CD14-positive monocyte (primary cell): ENCODE measurements around the gene BCL2L2. TPM values are rescaled to one million over a fixed set of nuclear protein-coding genes. Genes with fewer than 3 reads are reported as not detected.

Experiments
- DNase-seq, 3 donors: peaks; one replicate each; pipeline ENCODE4 v3.0.0-alpha.2; 2011 to 2022
- H2AFZ ChIP-seq: 2 replicates; pipeline ENCODE4 v1.6.0; 2012; ENCODE audit warnings: mild to moderate bottlenecking, low read depth, low read length, inconsistent platforms; ENCODE audit not compliant: insufficient read depth, poor library complexity, severe bottlenecking
- H3K27ac ChIP-seq, 2 donors: 1 replicate in 1 of 2; 2 replicates in 1 of 2; pipeline ENCODE4 v1.5.1; 2012 to 2013; ENCODE audit warnings: low read length in 2 of 2, control low read depth in 1 of 2, inconsistent platforms in 1 of 2, low read depth in 1 of 2, mild to moderate bottlenecking in 1 of 2
- H3K27me3 ChIP-seq, 2 donors: one replicate each; pipeline versions ENCODE4 v1.6.0 to v1.6.1; 2011 to 2013; ENCODE audit warnings: low read length in 2 of 2; ENCODE audit not compliant: control insufficient read depth in 2 of 2, insufficient read depth in 2 of 2
- H3K36me3 ChIP-seq, 2 donors: replicated peaks in 1 of 2; 1 replicate in 1 of 2; 2 replicates in 1 of 2; pipeline versions ENCODE4 v1.5.1 to v1.6.1; 2012 to 2013; ENCODE audit warnings: low read length in 2 of 2, control low read depth in 1 of 2, inconsistent platforms in 1 of 2, mild to moderate bottlenecking in 1 of 2; ENCODE audit not compliant: insufficient read depth in 2 of 2, control insufficient read depth in 1 of 2
- H3K4me1 ChIP-seq, 2 donors: 1 replicate in 1 of 2; 2 replicates in 1 of 2; pipeline versions ENCODE4 v1.5.1 to v1.6.1; 2012 to 2013; ENCODE audit warnings: low read length in 2 of 2, control low read depth in 1 of 2, inconsistent platforms in 1 of 2, mild to moderate bottlenecking in 1 of 2, moderate library complexity in 1 of 2; ENCODE audit not compliant: insufficient read depth in 2 of 2, control insufficient read depth in 1 of 2
- H3K4me2 ChIP-seq: replicated peaks from 2 replicates; pipeline ENCODE3; 2012; ENCODE audit warnings: low read length, moderate library complexity, mild to moderate bottlenecking; ENCODE audit not compliant: poor library complexity, severe bottlenecking; ENCODE audit errors: extremely low read depth
- H3K4me3 ChIP-seq, 3 experiments: fragments of 200-600 bp in 1 of 3; sonication (generic) in 1 of 3; replicated peaks in 1 of 3; 1 replicate in 2 of 3; 2 replicates in 1 of 3; pipeline ENCODE4 v1.5.1; 2011 to 2013; ENCODE audit warnings: low read length in 3 of 3, mild to moderate bottlenecking in 3 of 3, control low read depth in 2 of 3, low read depth in 2 of 3, inconsistent platforms in 1 of 3, moderate library complexity in 1 of 3
- H3K79me2 ChIP-seq: 2 replicates; pipeline ENCODE4 v1.6.0; 2012; ENCODE audit warnings: mild to moderate bottlenecking, control low read depth, inconsistent platforms, low read length, moderate library complexity; ENCODE audit not compliant: insufficient read depth
- H3K9ac ChIP-seq: 2 replicates; pipeline ENCODE4 v1.6.0; 2017; ENCODE audit warnings: low read length, mild to moderate bottlenecking; ENCODE audit not compliant: insufficient read depth, poor library complexity, severe bottlenecking
- H3K9me3 ChIP-seq, 2 donors: replicated peaks in 1 of 2; 1 replicate in 1 of 2; 2 replicates in 1 of 2; pipeline versions ENCODE4 v1.5.1 to v1.6.1; 2012 to 2013; ENCODE audit warnings: low read length in 2 of 2, control low read depth in 1 of 2; ENCODE audit not compliant: control insufficient read depth in 1 of 2, insufficient read depth in 1 of 2
- H4K20me1 ChIP-seq: 2 replicates; pipeline ENCODE4 v1.6.0; 2012; ENCODE audit warnings: mild to moderate bottlenecking, low read length, control low read depth, moderate library complexity; ENCODE audit not compliant: insufficient read depth
- H3K27ac Mint-ChIP-seq, 7 donors: one replicate each; pipeline ENCODE4 v1.8.0; 2020; ENCODE audit warnings: mild to moderate bottlenecking in 7 of 7, mixed read lengths in 7 of 7, moderate library complexity in 6 of 7, inconsistent platforms in 2 of 7
- H3K27me3 Mint-ChIP-seq, 3 donors: one replicate each; pipeline ENCODE4 v1.8.0; 2021 to 2022; ENCODE audit warnings: low read depth in 3 of 3, mild to moderate bottlenecking in 3 of 3, mixed read lengths in 3 of 3, moderate library complexity in 3 of 3, inconsistent platforms in 1 of 3
- H3K36me3 Mint-ChIP-seq, 2 donors: one replicate each; pipeline ENCODE4 v1.8.0; 2020; ENCODE audit warnings: mixed read lengths in 2 of 2, inconsistent platforms in 1 of 2, mild to moderate bottlenecking in 1 of 2
- H3K4me1 Mint-ChIP-seq: one replicate; pipeline ENCODE4 v1.8.0; 2020; ENCODE audit warnings: mild to moderate bottlenecking, mixed read lengths
- H3K4me3 Mint-ChIP-seq, 2 donors: one replicate each; pipeline ENCODE4 v1.8.0; 2020; ENCODE audit warnings: mild to moderate bottlenecking in 2 of 2, mixed read lengths in 2 of 2, moderate library complexity in 1 of 2
- H3K9me3 Mint-ChIP-seq, 7 donors: one replicate each; pipeline ENCODE4 v1.8.0; 2020 to 2022; ENCODE audit warnings: mixed read lengths in 7 of 7, mild to moderate bottlenecking in 6 of 7, moderate library complexity in 6 of 7, inconsistent platforms in 2 of 7
- CTCF ChIP-seq: fragments of 200-600 bp; IDR thresholded peaks from one replicate; pipeline ENCODE4 v1.8.0; 2022; ENCODE audit warnings: antibody characterized with exemption, mild to moderate bottlenecking
- WGBS: methylation state at CpG from one replicate; pipeline ENCODE4 v1.1.5; 2013; ENCODE audit warnings: missing lambda C conversion rate; ENCODE audit not compliant: insufficient coverage; 5-methylcytosine and 5-hydroxymethylcytosine counted together
- intact Hi-C, 2 donors: fragments of 100-400 bp; cut with micrococcal nuclease; formaldehyde crosslinking; loops; one replicate each; pipeline versions ENCODE4 v1.15.0 to v1.15.1; 2023
- polyA plus RNA-seq, 3 donors: library from polyadenylated mRNA; depleted of rRNA in 1 of 3; unstranded in 2 of 3; stranded (reverse) in 1 of 3; fragments of 300-500 nt in 2 of 3; fragments of >200 nt in 1 of 3; fragmentation: Illumina TruSeq in 2 of 3; gene quantifications; 1 replicate in 2 of 3; 2 replicates in 1 of 3; pipeline ENCODE4 v1.2.3, GENCODE V29; 2012 to 2021

BCL2L2 gene
- polyA plus RNA-seq, 3 donors, result 0.90 to 23.7 (median 1.4) TPM

DNA sequence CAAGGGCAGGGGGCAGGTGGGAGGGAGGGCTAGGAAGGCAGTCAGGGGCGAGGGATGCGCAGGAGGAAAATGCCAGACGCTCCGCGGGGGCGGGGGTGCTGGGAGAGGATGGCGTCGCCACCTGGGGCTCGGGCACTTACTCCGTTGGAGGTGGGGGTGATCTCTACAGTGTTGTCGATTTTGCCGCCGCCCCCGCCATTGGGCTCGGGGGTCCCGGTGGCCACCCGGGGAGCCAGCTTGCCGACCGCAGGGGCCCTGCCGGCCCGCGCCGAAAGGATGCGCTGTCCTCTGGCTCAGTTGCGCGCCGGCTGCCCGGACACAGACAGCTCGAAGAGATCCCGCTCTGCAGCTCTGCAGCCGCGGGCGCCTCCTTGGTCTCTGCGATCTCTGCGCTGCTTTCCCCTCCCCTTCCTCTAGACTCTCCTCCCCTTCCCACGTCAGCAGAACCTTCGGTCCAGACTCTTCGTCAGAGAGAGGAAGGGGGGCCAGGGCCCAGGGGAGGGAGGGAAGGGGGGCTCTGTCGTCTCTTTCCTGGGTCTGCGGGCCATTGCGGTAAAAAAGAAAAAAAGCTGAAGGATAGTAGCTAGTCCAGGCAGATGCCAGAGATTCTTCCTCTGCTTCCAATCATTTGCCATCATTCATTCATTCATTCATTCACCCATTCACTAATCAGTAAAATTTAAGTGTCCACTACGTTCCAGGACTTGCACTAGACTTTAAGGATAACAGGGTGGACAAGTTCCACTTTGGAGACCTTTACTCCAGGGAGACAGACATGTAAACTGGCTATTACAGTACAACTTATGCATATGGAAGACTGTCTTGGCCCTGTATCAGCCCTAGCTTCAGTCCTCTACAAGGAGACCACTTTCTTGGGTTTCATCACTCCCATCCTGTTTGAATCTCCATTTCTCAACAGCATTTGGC lies 46.1 kb downstream of the BCL2L2 start, which contains the start of gene SLC22A17:
SLC22A17 (minus strand) TSS at position 382 of the 927 bp plus-strand sequence.
- H3K27me3 ChIP-seq, result peaks cover 42 to 57% of the 10 kb centered on the region in 2 donors
- H3K9me3 ChIP-seq, result peaks cover 0 to 30% of the 10 kb centered on the region in 2 donors
- peaks cover 0 to 9% of the 10 kb centered on the region in 2 donors for H3K36me3 Mint-ChIP-seq
- H3K4me2 ChIP-seq, result peak within 1 kb of the TSS; percentile 60
- intact Hi-C loops, result no loop called here
- H3K4me3 ChIP-seq, result peak within 1 kb of the TSS in 1 of 3 experiments; percentile 51
- DNase-seq, result peak in 1 of 3 donors; percentile 4
- no peaks in the 10 kb centered on the region for H4K20me1 ChIP-seq
- H3K9ac ChIP-seq, result peak within 1 kb of the TSS; percentile 4
- peaks cover 2 to 16% (median 6%) of the 10 kb centered on the region in 7 donors for H3K9me3 Mint-ChIP-seq
- H3K27ac ChIP-seq, result no peak within 1 kb of the TSS
- peak within 1 kb of the TSS; percentile 41 for H2AFZ ChIP-seq
- H3K79me2 ChIP-seq, result no peaks in the 10 kb centered on the region
- no peak for TF ChIP-seq CTCF
- H3K36me3 ChIP-seq, result no peaks in the 10 kb centered on the region
- peak within 1 kb of the TSS; percentile 48 to 68 for H3K4me3 Mint-ChIP-seq
- 2% methylated on average over 30 of the region's 42 CpGs for WGBS
- H3K4me1 Mint-ChIP-seq, result peaks cover 9% of the 10 kb centered on the region
- peaks cover 4 to 12% of the 10 kb centered on the region in 2 donors for H3K4me1 ChIP-seq
- H3K27me3 Mint-ChIP-seq, result peaks cover 51 to 65% (median 54%) of the 10 kb centered on the region in 3 donors
- H3K27ac Mint-ChIP-seq, result no peak within 1 kb of the TSS

DNA sequence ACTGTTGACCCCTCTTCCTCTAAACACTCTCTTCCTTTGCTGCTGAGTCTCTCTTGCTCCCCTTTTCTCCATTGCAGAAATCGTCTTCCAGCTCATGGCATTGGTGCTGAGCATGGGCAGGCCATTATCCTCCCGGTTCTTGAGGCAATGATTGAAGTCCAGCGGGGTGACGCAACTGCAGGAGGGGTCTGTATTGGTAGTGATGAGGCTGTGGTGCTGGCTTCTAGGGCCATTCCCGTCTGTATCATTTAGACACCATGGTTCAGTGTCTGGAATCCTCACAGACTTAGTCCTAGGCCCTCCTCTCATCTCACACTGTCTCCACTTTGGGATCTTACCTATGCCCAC lies 46.8 kb downstream of the BCL2L2 start:
- H3K27me3 ChIP-seq, result peaks cover 42 to 57% of the 10 kb centered on the region in 2 donors

More for the DNA sequence above, 46.8 kb downstream of the BCL2L2 start:
- no peak overlapping the region for H2AFZ ChIP-seq
- H3K36me3 ChIP-seq, result no peaks in the 10 kb centered on the region
- no peak overlapping the region for H3K27ac ChIP-seq
- no peak overlapping the region for H3K9ac ChIP-seq
- no peak overlapping the region for H3K4me3 ChIP-seq
- Mint-ChIP-seq H3K4me3 (peak overlapping the region in 1 of 2 donors; percentile 54), H3K27me3 (peaks cover 51 to 64% (median 53%) of the 10 kb centered on the region in 3 donors), H3K9me3 (peaks cover 2 to 16% (median 6%) of the 10 kb centered on the region in 7 donors), H3K4me1 (peaks cover 9% of the 10 kb centered on the region), H3K36me3 (peaks cover 0 to 9% of the 10 kb centered on the region in 2 donors), H3K27ac (no peak overlapping the region)
- H4K20me1 ChIP-seq, result no peaks in the 10 kb centered on the region
- H3K4me2 ChIP-seq, result no peak overlapping the region
- intact Hi-C loops, result no loop called here
- H3K9me3 ChIP-seq, result peaks cover 0 to 30% of the 10 kb centered on the region in 2 donors
- DNase-seq, result no peak
- no peaks in the 10 kb centered on the region for H3K79me2 ChIP-seq
- TF ChIP-seq CTCF, result no peak
- peaks cover 4 to 12% of the 10 kb centered on the region in 2 donors for H3K4me1 ChIP-seq
- 80% methylated on average over 2 of the region's 5 CpGs for WGBS
